ENCODE measurements around the gene LSAMP. TPM values are rescaled to one million over a fixed set of nuclear protein-coding genes. Genes with fewer than 3 reads are reported as not detected.

The LSAMP gene
- total RNA-seq, 1 experiment from 2014 or later = 0.90 TPM

DNA sequence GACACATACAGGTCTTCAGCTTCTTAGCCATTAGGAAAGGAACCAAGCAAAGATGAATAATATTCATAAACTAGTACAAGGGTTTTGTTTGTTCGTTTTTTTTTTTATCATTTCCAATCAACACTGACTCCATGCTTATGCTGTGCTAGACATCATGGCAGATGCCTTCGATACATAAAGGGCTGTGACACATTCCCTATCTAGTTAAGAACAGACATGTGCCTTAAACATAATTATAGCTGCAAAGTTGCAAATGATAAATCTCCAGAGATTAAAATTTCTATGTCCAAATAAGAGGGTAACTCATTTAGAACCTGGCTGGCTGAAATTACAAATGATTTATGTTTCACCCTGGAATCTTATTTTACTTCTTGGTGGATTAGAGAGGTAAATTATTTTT, 386.4 kb downstream of the LSAMP start:
- no peak overlapping the region for H2BK5ac ChIP-seq (ENCODE audit: insufficient read length, low read length)

More for the DNA sequence above, 386.4 kb downstream of the LSAMP start:
- no peak overlapping the region for H3K9ac ChIP-seq (ENCODE audit: extremely low read depth, insufficient read length, low read length)
- H3K9me3 ChIP-seq (ENCODE audit: control insufficient read depth, low read depth, low read length) = no peaks in the 10 kb centered on the region
- no peaks in the 10 kb centered on the region for H3K79me2 ChIP-seq (ENCODE audit: insufficient read depth, low read length)
- H3K4ac ChIP-seq (ENCODE audit: low read depth, low read length) = no peak overlapping the region
- H3K27ac Mint-ChIP-seq = no peak overlapping the region
- no peak overlapping the region for H3K23ac ChIP-seq (ENCODE audit: insufficient read length, low read depth, low read length)
- no peaks in the 10 kb centered on the region; the same call in 1 of the 2 replicates for H3K4me1 ChIP-seq (ENCODE audit: insufficient read depth, low read length)
- no peak overlapping the region for H2BK15ac ChIP-seq (ENCODE audit: low read depth, low read length)
- H3K27ac ChIP-seq (ENCODE audit: insufficient read length, low read depth, low read length) = no peak overlapping the region
- no peak overlapping the region for H3K18ac ChIP-seq (ENCODE audit: insufficient read length, low read depth, low read length)
- no peak overlapping the region for H3K56ac ChIP-seq (ENCODE audit: insufficient read length, low read depth, low read length)
- H3K79me1 ChIP-seq (ENCODE audit: insufficient read depth, low read depth, low read length, poor library complexity, severe bottlenecking) = no peaks in the 10 kb centered on the region
- H2BK20ac ChIP-seq (ENCODE audit: low read depth, low read length, poor library complexity, severe bottlenecking) = no peak overlapping the region
- H2BK120ac ChIP-seq (ENCODE audit: low read depth, low read length, poor library complexity, severe bottlenecking) = no peak overlapping the region
- TF ChIP-seq, protein P1, sequence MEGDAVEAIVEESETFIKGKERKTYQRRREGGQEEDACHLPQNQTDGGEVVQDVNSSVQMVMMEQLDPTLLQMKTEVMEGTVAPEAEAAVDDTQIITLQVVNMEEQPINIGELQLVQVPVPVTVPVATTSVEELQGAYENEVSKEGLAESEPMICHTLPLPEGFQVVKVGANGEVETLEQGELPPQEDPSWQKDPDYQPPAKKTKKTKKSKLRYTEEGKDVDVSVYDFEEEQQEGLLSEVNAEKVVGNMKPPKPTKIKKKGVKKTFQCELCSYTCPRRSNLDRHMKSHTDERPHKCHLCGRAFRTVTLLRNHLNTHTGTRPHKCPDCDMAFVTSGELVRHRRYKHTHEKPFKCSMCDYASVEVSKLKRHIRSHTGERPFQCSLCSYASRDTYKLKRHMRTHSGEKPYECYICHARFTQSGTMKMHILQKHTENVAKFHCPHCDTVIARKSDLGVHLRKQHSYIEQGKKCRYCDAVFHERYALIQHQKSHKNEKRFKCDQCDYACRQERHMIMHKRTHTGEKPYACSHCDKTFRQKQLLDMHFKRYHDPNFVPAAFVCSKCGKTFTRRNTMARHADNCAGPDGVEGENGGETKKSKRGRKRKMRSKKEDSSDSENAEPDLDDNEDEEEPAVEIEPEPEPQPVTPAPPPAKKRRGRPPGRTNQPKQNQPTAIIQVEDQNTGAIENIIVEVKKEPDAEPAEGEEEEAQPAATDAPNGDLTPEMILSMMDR (conservative IDR thresholded peaks at IDR 0.05) = no peak
- H4K8ac ChIP-seq (replicated peaks; ENCODE audit: insufficient read length, low read depth, low read length) = no peak overlapping the region
- no peaks in the 10 kb centered on the region for H3K9me3 Mint-ChIP-seq
- no CpG with 5 or more reads among the region's 2 CpGs for WGBS (ENCODE audit: extremely low coverage, insufficient read length, low lambda C conversion rate)
- no peaks in the 10 kb centered on the region for H3K27me3 ChIP-seq (ENCODE audit: insufficient read depth, low read length)
- H4K5ac ChIP-seq (ENCODE audit: insufficient read length, low read depth, low read length) = no peak overlapping the region
- no peak overlapping the region for H2BK12ac ChIP-seq (ENCODE audit: insufficient read length, low read depth, low read length)
- no peak for DNase-seq
- H2AFZ ChIP-seq (ENCODE audit: low read length) = no peak overlapping the region
- no peaks in the 10 kb centered on the region for H3K23me2 ChIP-seq (ENCODE audit: insufficient read length, low read depth, low read length, poor library complexity, severe bottlenecking)
- H3K36me3 Mint-ChIP-seq (ENCODE audit: insufficient read depth in 1 of 3, low read depth in 3 of 3) = no peaks in the 10 kb centered on the region
- H3T11ph ChIP-seq (ENCODE audit: low read length) = no peak overlapping the region
- H4K20me1 ChIP-seq (ENCODE audit: control insufficient read depth, insufficient read depth, insufficient read length) = no peaks in the 10 kb centered on the region
- H4K91ac ChIP-seq (ENCODE audit: insufficient read length, low read depth, low read length) = no peak overlapping the region
- no peak overlapping the region for H3K4me2 ChIP-seq (ENCODE audit: insufficient read depth, insufficient read length, low read length)
- H2AK5ac ChIP-seq (ENCODE audit: insufficient read length, low read length) = no peak overlapping the region
- no peak overlapping the region for H3K14ac ChIP-seq (ENCODE audit: insufficient read depth, low read length)
- no peaks in the 10 kb centered on the region for H3K27me3 Mint-ChIP-seq (ENCODE audit: low read depth)
- H3K4me1 Mint-ChIP-seq = peaks cover 7 to 13% of the 10 kb centered on the region in 2 experiments
- H3K4me3 Mint-ChIP-seq = no peak overlapping the region
